H1 (cell line): ENCODE results near the gene LYRM4. TPM values are rescaled to one million over a fixed set of nuclear protein-coding genes. Genes with fewer than 3 reads are reported as not detected.

Source experiments
- CHD7 ChIP-seq: fragments of 300-600 bp; sonication (generic); IDR thresholded peaks from 2 replicates; pipeline ENCODE4 v1.7.1; 2012; ENCODE audit warnings: low read length, moderate library complexity, mild to moderate bottlenecking, inconsistent platforms; ENCODE audit not compliant: insufficient replicate concordance
- CTCF ChIP-seq, 3 experiments: IDR thresholded peaks; 1 replicate in 2 of 3; 2 replicates in 1 of 3; pipeline versions ENCODE4 v1.5.1 to v1.6.1; 2011; ENCODE audit warnings: low read length in 3 of 3, mild to moderate bottlenecking in 3 of 3, inconsistent platforms in 2 of 3, low read depth in 1 of 3, moderate library complexity in 1 of 3; ENCODE audit not compliant: insufficient read depth in 1 of 3; ENCODE audit errors: control extremely low read depth in 1 of 3
- JUN ChIP-seq: IDR thresholded peaks from 2 replicates; pipeline ENCODE4 v1.6.1; 2011; ENCODE audit warnings: low read depth, mild to moderate bottlenecking, improper control_type of control experiment, low read length
- POLR2A ChIP-seq, 2 experiments: IDR thresholded peaks; 1 replicate in 1 of 2; 2 replicates in 1 of 2; pipeline ENCODE4 v1.6.1; 2011; ENCODE audit warnings: low read depth in 2 of 2, low read length in 2 of 2, mild to moderate bottlenecking in 2 of 2; ENCODE audit errors: control extremely low read depth in 1 of 2
- RXRA ChIP-seq: IDR thresholded peaks from 2 replicates; pipeline ENCODE4 v1.6.1; 2011; ENCODE audit warnings: low read depth, mild to moderate bottlenecking, low read length, moderate library complexity; ENCODE audit not compliant: insufficient read depth
- SIN3A ChIP-seq, 2 experiments: IDR thresholded peaks in 1 of 2; conservative IDR thresholded peaks in 1 of 2; 2 replicates each; pipeline ENCODE4 v1.6.1; 2011 to 2012; ENCODE audit warnings: low read length in 2 of 2, improper control_type of control experiment in 1 of 2, low read depth in 1 of 2, mild to moderate bottlenecking in 1 of 2
- YY1 ChIP-seq: IDR thresholded peaks from 2 replicates; pipeline ENCODE4 v1.6.1; 2011; ENCODE audit warnings: low read depth, mild to moderate bottlenecking, low read length
- polyA plus RNA-seq, 7 experiments: library from polyadenylated mRNA; depleted of rRNA in 3 of 7; stranded (reverse) in 5 of 7; unstranded in 2 of 7; fragments of >200 nt in 5 of 7; fragments of 200-250 nt in 2 of 7; gene quantifications; 1 replicate in 5 of 7; 2 replicates in 1 of 7; 4 replicates in 1 of 7; pipeline versions ENCODE4 v1.2.1 to v1.2.3, GENCODE V29; 2011 to 2013; ENCODE audit warnings: missing spikeins in 2 of 7, mixed read lengths in 2 of 7
- total RNA-seq: library from RNA; stranded (reverse); fragmentation: NEBNext Ultra II Directional; extraction: Animal tissue kit (Norgen Biotek cat#: 25700); gene quantifications from 2 replicates; pipeline ENCODE4 v1.2.1, GENCODE V29; 2021

The LYRM4 gene
- total and polyA plus RNA-seq, 2 of the 8 experiments (the other 6 are each of a cell fraction or from before 2014, with no cell fraction given): 56.6 to 62.8 TPM

- no peak for TF ChIP-seq CTCF (IDR thresholded peaks at IDR 0.05; ENCODE audit: control extremely low read depth in 1 of 3, insufficient read depth in 1 of 3, low read depth in 1 of 3, low read length in 3 of 3)
- TF ChIP-seq POLR2A (IDR thresholded peaks at IDR 0.05; ENCODE audit: control extremely low read depth in 1 of 2, low read depth in 2 of 2, low read length in 2 of 2): no peak
- TF ChIP-seq JUN: no peak
- TF ChIP-seq SIN3A (conservative IDR thresholded peaks at IDR 0.05 in 1 of 2, IDR thresholded peaks at IDR 0.05 in 1 of 2; ENCODE audit: low read depth in 1 of 2, low read length in 2 of 2): no peak
- TF ChIP-seq YY1: no peak
- TF ChIP-seq RXRA: no peak
- TF ChIP-seq CHD7: no peak
These were observed 137.2 kb downstream of the LYRM4 start (continued) for GRCh38 chr6:5123296-5124143.
